Dermis microvascular lymphatic vessel endothelial cell (primary cell): ENCODE results near the gene ST6GALNAC4. TPM values are rescaled to one million over a fixed set of nuclear protein-coding genes. Genes with fewer than 3 reads are reported as not detected.

Source experiments
- DNase-seq, 2 donors: peaks; one replicate each; pipeline versions ENCODE4 v3.0.0 to v3.0.0-alpha.2; 2010; ENCODE audit warnings: low read depth in 2 of 2
- total RNA-seq: library from RNA; depleted of rRNA; stranded (reverse); fragments of >200 nt; gene quantifications from 2 replicates; pipeline ENCODE4 v1.2.1, GENCODE V29; 2014

ST6GALNAC4 gene
- total RNA-seq, 1 donor from 2014 or later, result 27.3 TPM

DNA sequence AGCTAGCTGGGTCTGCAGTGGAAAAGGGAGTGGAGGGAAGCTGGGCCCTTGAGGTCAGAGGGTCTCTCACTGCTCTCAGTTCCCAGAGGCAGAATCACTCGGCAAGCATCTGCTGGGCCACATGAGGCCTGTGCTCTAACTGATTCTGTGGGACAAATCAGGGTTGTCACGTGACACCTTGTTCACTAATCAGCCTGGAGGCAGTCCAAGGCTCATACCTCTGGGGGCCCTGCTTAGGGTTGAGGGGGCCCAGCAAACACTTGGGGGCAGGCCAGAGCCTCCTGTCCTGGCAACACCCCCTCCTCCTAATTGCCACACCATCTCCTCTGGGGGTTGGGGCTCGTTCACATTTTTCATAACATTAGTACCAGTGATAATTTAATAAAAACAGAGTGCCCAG lies 29.9 kb upstream of the ST6GALNAC4 start:
- DNase-seq, result no peak

DNA sequence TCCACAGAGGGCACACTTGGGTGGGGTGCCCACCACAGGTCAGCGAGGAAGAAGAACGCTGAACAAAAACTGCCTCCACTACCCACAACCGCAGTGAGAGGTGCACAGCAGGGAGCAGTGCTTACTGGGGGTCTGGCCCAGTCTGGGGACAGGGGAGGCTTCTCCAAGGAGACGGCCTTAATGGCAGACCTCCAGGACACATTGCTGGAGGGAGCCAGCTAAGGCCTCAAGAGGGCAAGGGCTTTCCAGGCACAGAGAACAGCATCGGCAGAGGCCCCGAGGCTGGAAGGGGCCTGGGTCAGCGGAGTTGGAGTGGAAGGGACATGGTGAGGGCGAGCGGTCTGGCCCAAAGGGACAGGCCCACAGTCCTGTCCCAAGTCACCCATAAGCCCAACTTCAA lies 29.1 kb upstream of the ST6GALNAC4 start:
- DNase-seq, result no peak

- DNase-seq, result no peak
Observed at GRCh38 chr9:127945338-127945737, 28.5 kb upstream of the ST6GALNAC4 start.

- no peak for DNase-seq
Observed at GRCh38 chr9:127944586-127945218, 27.9 kb upstream of the ST6GALNAC4 start.

DNA sequence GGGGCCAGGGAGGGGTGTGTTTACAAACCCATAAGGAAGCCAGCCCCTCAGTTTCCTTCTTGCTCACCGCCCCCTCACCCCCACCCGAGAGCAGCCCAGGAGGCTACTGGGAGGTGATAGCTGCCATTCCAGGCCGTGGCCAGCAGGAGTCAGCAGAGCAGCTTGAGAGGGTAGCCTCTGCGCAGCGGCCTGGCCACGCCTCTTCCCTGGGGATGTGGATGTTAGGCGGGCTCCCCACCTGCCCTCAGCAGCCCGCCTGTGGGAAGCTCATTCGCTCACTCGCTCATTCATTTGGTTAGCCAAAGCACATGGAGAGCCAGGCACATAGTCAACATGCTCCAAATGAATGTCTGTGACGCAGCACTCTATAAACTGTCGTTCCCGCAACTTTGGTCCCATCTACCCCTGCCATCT lies 26.9 kb upstream of the ST6GALNAC4 start:
- peak; percentile 59 to 81 for DNase-seq

DNA sequence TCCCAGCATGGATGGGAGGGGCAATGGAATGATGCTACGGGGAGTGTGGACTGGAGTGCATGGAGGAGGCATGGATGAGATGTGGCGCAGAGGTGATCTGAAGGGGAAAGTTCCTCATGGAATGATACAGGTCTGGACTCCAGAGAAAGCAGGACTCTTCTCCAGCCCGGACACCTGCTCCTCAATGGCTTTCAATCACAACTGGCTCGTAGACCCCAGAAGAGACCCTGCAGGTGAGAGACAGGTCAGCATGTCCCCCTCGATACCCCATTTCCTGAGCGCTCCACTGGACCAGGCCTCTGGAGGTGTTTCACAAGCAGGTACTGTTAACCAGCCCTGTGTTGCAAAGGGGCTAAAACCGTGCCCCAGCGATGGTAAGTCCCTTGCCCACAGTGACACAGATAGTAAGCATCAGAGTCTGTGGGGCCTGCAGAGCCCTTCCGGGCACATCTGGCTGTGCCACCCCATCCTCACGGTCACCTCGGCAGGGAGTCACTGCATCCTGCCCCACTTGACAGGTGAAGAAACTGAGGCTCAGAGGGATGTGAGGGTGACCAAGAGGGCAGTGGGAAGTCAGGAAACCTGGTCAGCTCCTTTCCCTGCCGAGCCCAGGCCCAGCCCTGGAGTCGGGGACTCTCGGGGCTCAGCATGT lies 26.3 kb upstream of the ST6GALNAC4 start:
- no peak for DNase-seq

DNA sequence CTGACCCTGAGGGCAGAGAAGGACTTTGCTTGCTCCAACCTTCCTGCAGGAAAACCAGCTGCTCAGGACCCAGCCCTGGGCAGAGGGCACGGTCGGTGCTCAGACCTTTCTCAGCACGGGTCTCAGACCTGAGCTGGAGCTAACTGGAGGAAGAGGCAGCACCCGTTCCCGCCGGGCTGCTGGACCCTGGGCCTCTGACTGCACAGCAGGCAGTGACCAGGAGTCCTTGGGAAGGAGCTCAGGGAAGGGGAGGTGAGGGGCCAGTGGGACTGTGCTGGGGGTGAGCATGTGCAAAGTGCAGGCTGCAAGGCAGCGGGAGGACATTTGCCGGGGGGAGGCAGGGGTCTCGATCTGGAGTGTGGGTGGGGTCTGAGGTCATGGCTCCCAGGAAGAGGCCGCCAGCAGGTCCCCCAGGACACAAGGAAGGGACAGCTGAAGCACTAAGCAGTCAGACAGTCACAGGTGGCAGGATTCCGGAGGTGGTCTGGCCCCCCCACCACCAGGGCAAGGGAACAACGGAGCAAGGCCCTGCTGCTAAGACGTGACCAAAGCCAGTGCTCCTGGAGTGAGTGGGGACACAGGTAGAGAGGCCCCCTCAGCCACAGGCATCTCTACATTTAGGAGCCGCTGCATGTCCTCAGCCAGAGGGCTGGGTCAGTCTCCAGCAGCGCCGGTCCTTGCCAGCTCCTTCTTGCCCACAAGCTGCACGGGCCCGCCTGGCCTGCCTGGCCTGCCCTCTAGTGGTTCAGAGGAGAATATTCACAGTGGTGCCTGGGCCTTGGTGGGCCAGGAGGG lies 25.6 kb upstream of the ST6GALNAC4 start:
- DNase-seq, result peak in 1 of 2 donors; percentile 64

DNA sequence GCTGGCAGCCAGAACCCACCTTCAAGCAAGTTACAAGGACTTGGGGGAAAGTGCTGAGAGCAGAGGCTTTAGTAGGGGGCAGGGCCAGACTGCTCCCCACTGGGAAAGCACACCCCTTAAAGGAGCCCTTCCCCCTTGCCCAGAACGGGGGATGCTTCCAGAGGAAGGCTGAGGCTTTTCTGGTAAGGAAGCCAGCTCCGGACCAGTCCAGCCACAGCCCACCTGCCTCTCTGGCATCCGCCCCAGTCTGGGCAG lies 25.0 kb upstream of the ST6GALNAC4 start:
- DNase-seq, result no peak

DNA sequence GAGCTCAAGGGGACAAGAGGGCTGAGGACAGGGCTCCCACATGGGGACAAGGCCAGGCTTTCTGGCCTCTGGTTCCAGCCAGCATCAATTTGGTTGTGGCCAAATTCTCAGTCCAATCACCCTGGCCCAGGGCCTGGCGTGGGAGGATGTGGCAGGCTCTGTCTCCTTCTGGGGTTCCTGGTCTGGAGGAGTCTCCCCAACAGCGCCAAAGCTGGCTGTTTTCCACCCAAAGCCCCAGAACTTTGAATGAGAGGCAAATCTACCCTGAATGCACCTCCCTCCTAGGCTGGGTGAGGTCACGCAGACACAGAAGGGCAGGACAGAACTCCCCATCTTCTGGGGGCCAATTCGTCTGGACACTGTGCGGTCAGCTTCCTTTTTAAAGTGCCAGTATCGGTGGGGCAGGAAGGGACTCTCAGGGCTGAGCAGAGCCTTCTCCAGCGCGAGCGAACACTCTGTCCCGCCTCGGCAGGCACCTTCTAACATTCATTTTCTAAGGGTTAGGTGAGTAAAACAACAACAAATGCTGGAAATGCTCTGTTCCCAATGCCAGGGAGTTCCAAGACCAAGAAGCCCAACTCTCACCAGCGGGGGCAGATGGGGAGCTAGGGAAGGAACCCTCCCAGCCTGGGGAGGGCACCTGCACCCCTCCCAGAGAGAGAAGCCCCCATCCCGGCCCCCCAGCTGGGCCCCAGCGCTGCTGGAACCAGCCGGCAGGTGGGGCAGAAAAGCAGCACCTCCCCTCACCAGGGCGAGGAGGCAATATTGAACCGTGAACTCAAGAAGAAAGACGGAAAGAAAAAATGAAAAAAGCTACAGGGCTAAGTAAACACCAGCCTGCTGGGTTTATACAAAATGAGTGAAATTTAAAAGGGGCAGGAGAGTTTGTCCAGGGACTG lies 24.5 kb upstream of the ST6GALNAC4 start:
- DNase-seq, result no peak

GRCh38 chr9:127940593-127940992 lies 23.8 kb upstream of the ST6GALNAC4 start:
- no peak for DNase-seq

DNA sequence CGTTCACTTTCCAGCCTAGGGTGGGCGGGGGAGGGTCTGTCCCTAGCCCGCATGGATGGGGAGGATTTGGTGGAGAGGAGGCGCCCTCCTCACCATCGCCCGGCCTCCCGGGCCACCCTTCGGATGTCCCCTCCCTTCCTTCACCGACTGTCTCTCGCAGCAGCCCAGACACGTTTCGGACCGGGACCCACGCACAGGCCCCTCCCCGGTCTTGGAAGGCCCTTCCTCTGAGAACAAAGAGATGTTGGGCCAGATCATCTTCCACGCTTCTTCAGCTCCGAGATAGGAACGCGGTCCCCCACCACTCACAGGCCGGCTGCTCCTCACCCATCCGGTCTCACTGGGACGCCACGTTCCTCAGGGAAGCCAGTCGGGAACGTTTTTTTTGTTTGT lies 21.5 kb upstream of the ST6GALNAC4 start:
- no peak for DNase-seq

GRCh38 chr9:127937388-127938297 lies 20.8 kb upstream of the ST6GALNAC4 start, which contains the start of gene DPM2:
Gene DPM2, minus strand, starts transcription at chr9:127937854. Its CDS starts 34 bp downstream, at chr9:127937820.
- DNase-seq, result peak; percentile 68 to 88

- no peak for DNase-seq
Observed at GRCh38 chr9:127937056-127937387, 20.2 kb upstream of the ST6GALNAC4 start.

DNA sequence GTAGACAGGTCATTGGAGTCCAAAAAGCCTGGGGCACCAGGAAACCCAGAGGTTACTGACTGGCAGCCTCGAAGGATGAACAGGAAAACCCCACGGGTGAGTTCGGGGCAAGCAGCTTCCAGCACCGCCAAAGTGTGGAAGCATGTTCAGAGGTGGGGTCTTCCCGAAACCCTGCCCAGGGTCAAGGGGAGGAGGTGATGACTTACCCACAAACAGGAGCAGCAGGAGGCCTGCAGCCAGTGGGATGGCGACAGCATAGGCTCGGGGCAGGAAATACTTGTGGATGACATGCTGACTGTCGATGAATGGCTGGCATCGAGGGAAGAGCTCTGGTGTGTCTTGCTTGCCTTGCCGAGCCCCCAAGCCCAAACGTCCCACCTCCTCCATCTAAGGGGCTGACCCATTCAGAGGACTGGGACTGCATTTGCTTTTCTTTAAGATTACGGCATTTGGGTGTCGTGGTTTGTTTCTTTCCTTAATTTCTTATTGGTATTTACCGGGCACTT lies 19.6 kb upstream of the ST6GALNAC4 start:
- no peak for DNase-seq

GRCh38 chr9:127935765-127936221 lies 19.0 kb upstream of the ST6GALNAC4 start:
- no peak for DNase-seq

GRCh38 chr9:127934986-127935385 lies 18.1 kb upstream of the ST6GALNAC4 start:
- DNase-seq, result no peak

GRCh38 chr9:127934248-127934647 lies 17.4 kb upstream of the ST6GALNAC4 start:
- DNase-seq, result no peak

- DNase-seq, result peak; percentile 45 to 70
Observed at GRCh38 chr9:127931092-127931881, 14.4 kb upstream of the ST6GALNAC4 start.

DNA sequence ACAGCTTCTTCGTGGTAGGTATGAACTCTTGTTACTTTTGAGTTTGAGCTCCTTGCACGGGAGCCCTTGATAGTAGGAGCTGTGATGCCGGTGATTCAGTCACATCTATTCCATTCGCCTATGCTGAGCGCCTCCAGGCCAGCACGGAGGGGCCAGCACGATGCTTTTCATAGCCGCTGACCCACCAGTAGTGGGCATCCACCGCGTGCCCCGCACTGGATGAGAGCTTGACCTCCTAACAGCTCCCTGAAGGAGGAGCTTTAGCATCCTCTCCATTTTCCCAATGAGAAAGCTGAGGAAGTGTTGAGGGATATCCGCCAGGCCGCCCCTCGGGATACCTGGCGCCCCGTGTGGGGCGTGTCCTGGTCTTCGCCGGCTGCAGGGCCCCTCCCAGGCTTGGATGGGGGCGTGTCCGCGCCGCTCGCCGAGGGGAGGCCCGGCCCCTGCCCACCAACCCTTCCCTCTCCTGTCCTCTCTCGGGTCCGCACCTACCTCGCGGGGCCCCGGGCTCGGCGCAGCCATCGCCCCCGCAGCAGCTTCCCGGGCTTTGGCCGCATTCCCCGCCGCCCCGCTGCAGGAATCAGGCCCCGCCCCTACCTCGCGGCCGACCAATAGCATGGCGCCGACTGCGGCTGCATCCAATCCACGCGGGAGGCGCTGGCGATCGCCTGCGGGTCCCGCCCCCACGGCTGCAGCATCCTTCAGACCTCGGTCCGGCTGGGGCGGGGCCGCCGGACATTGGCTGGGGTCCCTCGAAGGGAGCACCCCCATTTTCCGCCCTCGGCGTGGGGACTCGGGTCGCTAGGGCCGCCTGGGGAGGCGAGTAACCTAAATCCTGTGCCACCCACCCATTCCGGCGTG lies 13.6 kb upstream of the ST6GALNAC4 start, which contains the start of gene PIP5KL1:
TSS of gene PIP5KL1 (minus strand) at position 547 of the 861 bp plus-strand sequence. CDS start at position 522, 25 bp downstream.
- peak; percentile 44 to 86 for DNase-seq
